CD4-positive, alpha-beta T cell treated with Interleukin-15 for 4 hours (primary cell): Measurements from ENCODE around the gene MYBPC2.
A peak's percentile ranks its signal among the peaks of the same experiment; 100 is the strongest.

ENCODE experiments used
- DNase-seq: peaks from one replicate; pipeline ENCODE4 v3.0.0-alpha.2; 2020; ENCODE audit warnings: low spot score

MYBPC2 gene

GRCh38 chr19:50410109-50410508 lies 22.6 kb upstream of the MYBPC2 start:
- no peak for DNase-seq

GRCh38 chr19:50412419-50412818 lies 20.3 kb upstream of the MYBPC2 start:
- DNase-seq: no peak

- no peak for DNase-seq
Measured at GRCh38 chr19:50413096-50413495, 19.6 kb upstream of the MYBPC2 start.

- no peak for DNase-seq
Measured at GRCh38 chr19:50413531-50413930, 19.2 kb upstream of the MYBPC2 start.

GRCh38 chr19:50414864-50415660 lies 17.6 kb upstream of the MYBPC2 start:
- DNase-seq: peak; percentile 74

- no peak for DNase-seq
Measured at GRCh38 chr19:50415661-50416033, 17.0 kb upstream of the MYBPC2 start.

GRCh38 chr19:50416034-50416977 lies 16.4 kb upstream of the MYBPC2 start:
- no peak for DNase-seq

- no peak for DNase-seq
Measured at GRCh38 chr19:50417111-50418081, 15.3 kb upstream of the MYBPC2 start.

GRCh38 chr19:50418176-50419021 lies 14.3 kb upstream of the MYBPC2 start, which contains the start of gene SPIB:
SPIB (plus strand) TSS chr19:50418938; CDS start chr19:50418963, 25 bp downstream.
- no peak for DNase-seq

GRCh38 chr19:50419022-50419579 lies 13.6 kb upstream of the MYBPC2 start:
- no peak for DNase-seq

- no peak for DNase-seq
Measured at GRCh38 chr19:50419580-50420035, 13.1 kb upstream of the MYBPC2 start.

- no peak for DNase-seq
Measured at GRCh38 chr19:50420127-50420526, 12.6 kb upstream of the MYBPC2 start.

- no peak for DNase-seq
Measured at GRCh38 chr19:50420808-50421207, 11.9 kb upstream of the MYBPC2 start.

GRCh38 chr19:50422397-50423278 lies 10.1 kb upstream of the MYBPC2 start:
- no peak for DNase-seq

- no peak for DNase-seq
Measured at GRCh38 chr19:50423279-50424113, 9.2 kb upstream of the MYBPC2 start.

GRCh38 chr19:50425581-50425980 lies 7.1 kb upstream of the MYBPC2 start:
- DNase-seq: no peak

GRCh38 chr19:50427318-50427925 lies 5.3 kb upstream of the MYBPC2 start:
- no peak for DNase-seq

- DNase-seq: peak; percentile 16
Measured at GRCh38 chr19:50427997-50428425, 4.7 kb upstream of the MYBPC2 start.
